Hepatocyte (in vitro differentiated cells): Measurements from ENCODE around the gene OBP2A. TPM values are rescaled to one million over a fixed set of nuclear protein-coding genes. Genes with fewer than 3 reads are reported as not detected.
"Not testable (repeated sequence)": the region's sequence is repeated elsewhere in the genome, so short reads cannot be mapped to it uniquely, and the experiment has no call there.

Source experiments
- DNase-seq: peaks from one replicate; pipeline ENCODE4 v3.0.0-alpha.2; 2016; ENCODE audit warnings: low spot score
- H2AFZ ChIP-seq: fragments of 200-600 bp; sonication (generic); 2 replicates; pipeline ENCODE4 v1.6.0; 2016; ENCODE audit warnings: antibody characterized with exemption, mild to moderate bottlenecking
- H3K27ac ChIP-seq: fragments of 200-600 bp; sonication (generic); 2 replicates; pipeline ENCODE4 v1.5.1; 2016; ENCODE audit warnings: mild to moderate bottlenecking
- H3K27me3 ChIP-seq: fragments of 200-600 bp; sonication (generic); 2 replicates; pipeline ENCODE4 v1.6.1; 2016
- H3K36me3 ChIP-seq: fragments of 200-600 bp; sonication (generic); replicated peaks from 2 replicates; pipeline ENCODE4 v1.5.1; 2016; ENCODE audit warnings: low read depth; ENCODE audit not compliant: insufficient read depth
- H3K4me1 ChIP-seq: fragments of 200-600 bp; sonication (generic); 2 replicates; pipeline ENCODE4 v1.5.1; 2016; ENCODE audit warnings: mild to moderate bottlenecking, moderate library complexity; ENCODE audit not compliant: insufficient read depth
- H3K4me2 ChIP-seq: fragments of 200-600 bp; sonication (generic); 2 replicates; pipeline ENCODE4 v1.6.0; 2016
- H3K4me3 ChIP-seq: fragments of 200-600 bp; sonication (generic); 2 replicates; pipeline ENCODE4 v1.5.1; 2016; ENCODE audit warnings: mild to moderate bottlenecking
- H3K79me2 ChIP-seq: fragments of 200-600 bp; sonication (generic); 2 replicates; pipeline ENCODE4 v1.6.0; 2017; ENCODE audit warnings: mild to moderate bottlenecking
- H3K9me2 ChIP-seq: fragments of 200-600 bp; sonication (generic); replicated peaks from 2 replicates; pipeline ENCODE4 v1.6.0; 2017; ENCODE audit warnings: mild to moderate bottlenecking; ENCODE audit not compliant: insufficient read depth
- H3K9me3 ChIP-seq: fragments of 200-600 bp; sonication (generic); 2 replicates; pipeline ENCODE4 v1.5.1; 2016; ENCODE audit warnings: low read depth, mild to moderate bottlenecking
- H4K20me1 ChIP-seq: fragments of 200-600 bp; sonication (generic); 2 replicates; pipeline ENCODE4 v1.6.0; 2016; ENCODE audit warnings: mild to moderate bottlenecking; ENCODE audit not compliant: insufficient read depth, poor library complexity, severe bottlenecking
- CTCF ChIP-seq: fragments of 200-600 bp; sonication (generic); IDR thresholded peaks from 2 replicates; pipeline ENCODE4 v1.5.1; 2016; ENCODE audit warnings: antibody characterized with exemption, mild to moderate bottlenecking; ENCODE audit not compliant: poor library complexity
- EZH2 ChIP-seq: fragments of 200-600 bp; sonication (generic); IDR thresholded peaks from 2 replicates; pipeline ENCODE4 v1.6.1; 2016; ENCODE audit warnings: antibody characterized with exemption, mild to moderate bottlenecking, borderline replicate concordance
- EZH2phosphoT487 ChIP-seq: fragments of 200-600 bp; sonication (generic); IDR thresholded peaks from one replicate; pipeline ENCODE4 v1.6.1; 2018; ENCODE audit warnings: antibody characterized with exemption, mild to moderate bottlenecking, low read depth, moderate library complexity; ENCODE audit not compliant: unreplicated experiment, severe bottlenecking
- WGBS: methylation state at CpG from one replicate; pipeline ENCODE4 v1.1.6; 2016; ENCODE audit warnings: low lambda C conversion rate; ENCODE audit errors: missing lambda C conversion rate; 5-methylcytosine and 5-hydroxymethylcytosine counted together
- polyA plus RNA-seq: library from polyadenylated mRNA; unstranded; fragments of >200 nt; fragmentation: Nextera tagmentation; extraction: Ambion mirVana; gene quantifications from 2 replicates; pipeline ENCODE4 v1.2.1, GENCODE V29; 2016
- total RNA-seq: library from RNA; depleted of rRNA; stranded (reverse); fragments of >200 nt; gene quantifications from 2 replicates; pipeline ENCODE4 v1.2.3, GENCODE V29; 2014

Gene OBP2A
- total and polyA plus RNA-seq, 2 experiments from 2014 or later = not detected

- Histone ChIP-seq H2AFZ (no peak overlapping the region), H3K27me3 (no peaks in the 10 kb centered on the region), H3K9me2 (no peaks in the 10 kb centered on the region), H3K27ac (no peak overlapping the region), H3K4me1 (no peaks in the 10 kb centered on the region), H3K36me3 (no peaks in the 10 kb centered on the region), H3K9me3 (no peaks in the 10 kb centered on the region), H3K4me3 (no peak overlapping the region), H4K20me1 (no peaks in the 10 kb centered on the region), H3K79me2 (no peaks in the 10 kb centered on the region), H3K4me2 (no peak overlapping the region)
- TF ChIP-seq CTCF (no peak), EZH2 (no peak), EZH2phosphoT487 (no peak)
- DNase-seq = no peak
- WGBS = 79% methylated on average over 5 of the region's 5 CpGs
Observed at GRCh38 chr9:135530146-135530545, 15.8 kb upstream of the OBP2A start.

- H3K4me3 ChIP-seq = no peak overlapping the region
- no peak overlapping the region for H3K4me2 ChIP-seq
- H3K79me2 ChIP-seq = no peaks in the 10 kb centered on the region
- H2AFZ ChIP-seq = no peak overlapping the region
- no peak for DNase-seq
- no peak overlapping the region for H3K27ac ChIP-seq
- H3K9me3 ChIP-seq = no peaks in the 10 kb centered on the region
- WGBS = 95% methylated on average over 10 of the region's 10 CpGs
- H3K36me3 ChIP-seq = no peaks in the 10 kb centered on the region
- no peaks in the 10 kb centered on the region for H3K4me1 ChIP-seq
- no peaks in the 10 kb centered on the region for H3K9me2 ChIP-seq
- TF ChIP-seq EZH2 (no peak), EZH2phosphoT487 (no peak)
- H4K20me1 ChIP-seq = no peaks in the 10 kb centered on the region
- no peaks in the 10 kb centered on the region for H3K27me3 ChIP-seq
Observed at GRCh38 chr9:135531096-135531495, 14.8 kb upstream of the OBP2A start.

- WGBS = 98% methylated on average over 3 of the region's 3 CpGs
- Histone ChIP-seq H3K4me3 (no peak overlapping the region), H3K9me3 (no peaks in the 10 kb centered on the region), H3K4me1 (no peaks in the 10 kb centered on the region), H3K9me2 (no peaks in the 10 kb centered on the region), H4K20me1 (no peaks in the 10 kb centered on the region), H3K27ac (no peak overlapping the region), H2AFZ (no peak overlapping the region), H3K36me3 (no peaks in the 10 kb centered on the region), H3K79me2 (no peaks in the 10 kb centered on the region), H3K4me2 (no peak overlapping the region), H3K27me3 (no peaks in the 10 kb centered on the region)
- DNase-seq = no peak
- TF ChIP-seq EZH2 (no peak), CTCF (no peak), EZH2phosphoT487 (no peak)
Observed at GRCh38 chr9:135533113-135533512, 12.8 kb upstream of the OBP2A start.

- Histone ChIP-seq H3K4me1 (no peaks in the 10 kb centered on the region), H3K9me3 (no peaks in the 10 kb centered on the region), H3K36me3 (no peaks in the 10 kb centered on the region), H4K20me1 (no peaks in the 10 kb centered on the region), H3K27me3 (no peaks in the 10 kb centered on the region), H3K79me2 (no peaks in the 10 kb centered on the region), H3K4me3 (no peak overlapping the region), H3K9me2 (no peaks in the 10 kb centered on the region), H2AFZ (no peak overlapping the region), H3K27ac (no peak overlapping the region), H3K4me2 (no peak overlapping the region)
- no peak for TF ChIP-seq EZH2phosphoT487
- DNase-seq = no peak
- 94% methylated on average over 12 of the region's 12 CpGs for WGBS
Observed at GRCh38 chr9:135533674-135534073, 12.3 kb upstream of the OBP2A start.

GRCh38 chr9:135534192-135534711 is 11.7 kb upstream of the OBP2A start:
- not testable (repeated sequence) for H3K27ac ChIP-seq, H3K4me1 ChIP-seq, H3K36me3 ChIP-seq, H3K9me2 ChIP-seq, H2AFZ ChIP-seq, H3K79me2 ChIP-seq, DNase-seq, H3K27me3 ChIP-seq, H3K4me2 ChIP-seq, H3K9me3 ChIP-seq, H4K20me1 ChIP-seq, H3K4me3 ChIP-seq
- WGBS = 51% methylated on average over 10 of the region's 10 CpGs

GRCh38 chr9:135534826-135535225 is 11.1 kb upstream of the OBP2A start:
- H2AFZ ChIP-seq, H3K4me2 ChIP-seq, H3K79me2 ChIP-seq, H3K36me3 ChIP-seq, DNase-seq, H3K27ac ChIP-seq, H3K4me3 ChIP-seq, H3K4me1 ChIP-seq, H3K9me3 ChIP-seq, H3K9me2 ChIP-seq, H4K20me1 ChIP-seq, H3K27me3 ChIP-seq: not testable (repeated sequence)
- WGBS = 84% methylated on average over 4 of the region's 4 CpGs

- H4K20me1 ChIP-seq, H3K9me2 ChIP-seq, H3K9me3 ChIP-seq, H2AFZ ChIP-seq, H3K27me3 ChIP-seq, H3K36me3 ChIP-seq, H3K4me1 ChIP-seq, H3K27ac ChIP-seq, H3K4me3 ChIP-seq, H3K79me2 ChIP-seq, H3K4me2 ChIP-seq, DNase-seq: not testable (repeated sequence)
- 84% methylated on average over 13 of the region's 13 CpGs for WGBS
Observed at GRCh38 chr9:135535631-135536030, 10.3 kb upstream of the OBP2A start.
